Adrenal gland (tissue), 12 donors: ENCODE results near the gene DVL1. TPM values are rescaled to one million over a fixed set of nuclear protein-coding genes. Genes with fewer than 3 reads are reported as not detected.

Experiments
- DNase-seq, 7 donors: peaks; one replicate each; pipeline ENCODE4 v3.0.0-alpha.2; 2019 to 2020
- H3K27ac ChIP-seq, 5 donors: fragments of 200-600 bp; sonication (generic) in 4 of 5; 1 replicate in 3 of 5; 2 replicates in 2 of 5; pipeline versions ENCODE4 v1.5.1 to v1.8.0; 2016 to 2020; ENCODE audit warnings: mild to moderate bottlenecking in 1 of 5
- H3K27me3 ChIP-seq: fragments of 200-600 bp; 2 replicates; pipeline ENCODE4 v1.8.0; 2021
- H3K36me3 ChIP-seq, 2 donors: fragments of 200-600 bp; replicated peaks in 1 of 2; 1 replicate in 1 of 2; 2 replicates in 1 of 2; pipeline versions ENCODE4 v1.5.1 to v1.8.0; 2018 to 2022
- H3K4me1 ChIP-seq, 2 donors: fragments of 200-600 bp; replicated peaks in 1 of 2; 1 replicate in 1 of 2; 2 replicates in 1 of 2; pipeline versions ENCODE4 v1.5.1 to v1.8.0; 2018 to 2021
- H3K4me3 ChIP-seq, 4 donors: fragments of 200-600 bp; sonication (generic) in 3 of 4; one replicate each; pipeline ENCODE4 v1.5.1; 2016 to 2018
- H3K9me3 ChIP-seq, 3 donors: fragments of 200-600 bp; sonication (generic) in 1 of 3; replicated peaks in 1 of 3; 1 replicate in 2 of 3; 2 replicates in 1 of 3; pipeline versions ENCODE4 v1.5.1 to v1.8.0; 2016 to 2021
- POLR2A ChIP-seq, 2 donors: fragments of 450-650 bp; IDR thresholded peaks; one replicate each; pipeline ENCODE4 v1.6.1; 2017; ENCODE audit warnings: antibody characterized with exemption in 2 of 2, mild to moderate bottlenecking in 2 of 2, moderate library complexity in 1 of 2
- WGBS, 4 donors: extraction: QIAGEN DNeasy Blood & Tissue Kit in 2 of 4; methylation state at CpG; one replicate each; pipeline versions ENCODE4 v1.1.5 to v1.1.7; 2013 to 2017; 5-methylcytosine and 5-hydroxymethylcytosine counted together
- intact Hi-C, 2 donors: fragments of 100-400 bp; cut with DNase I; formaldehyde crosslinking; loops; one replicate each; pipeline versions ENCODE4 v1.14.1 to v1.15.0; 2022 to 2023
- polyA plus RNA-seq, 3 donors: library from polyadenylated mRNA; stranded (reverse); fragments of 200-250 nt in 2 of 3; fragments of 350-450 nt in 1 of 3; fragmentation: Illumina TruSeq in 1 of 3; extraction: RNeasy Lipid Tissue Mini Kit (QIAGEN cat#74804) in 1 of 3; gene quantifications; one replicate each; pipeline ENCODE4 v1.2.3, GENCODE V29; 2013 to 2014
- total RNA-seq, 9 donors: library from RNA; depleted of rRNA in 4 of 9; stranded (reverse); fragments of >200 nt in 4 of 9; fragments of 120-200 nt in 1 of 9; fragmentation: NEBNext Ultra II Directional in 1 of 9; extraction: Animal tissue kit (Norgen Biotek cat#: 25700) in 1 of 9; gene quantifications; one replicate each; pipeline versions ENCODE4 v1.1.0 to v1.2.4, GENCODE V29; 2013 to 2023
- TF ChIP-seq, protein P1 (sequence below), 6 experiments: fragments of 450-650 bp in 4 of 6; fragments of 200-600 bp in 2 of 6; sonication (generic) in 1 of 6; IDR thresholded peaks; 1 replicate in 5 of 6; 2 replicates in 1 of 6; pipeline versions ENCODE4 v1.5.1 to v1.8.0; 2016 to 2021; ENCODE audit warnings: antibody characterized with exemption in 6 of 6, mild to moderate bottlenecking in 2 of 6, moderate library complexity in 1 of 6
- donor health status: healthy with polysubstance abuse.
- donor health status: Bipolar disorder and iron deficiency.
- donor health status: DM: yes; HTN: yes; CAD: no.
- donor health status: DM: no; HTN: no; CAD: no.
- donor health status: DM: no; HTN: no; CAD: no.
- donor health status: DM: yes; HTN: yes; CAD: no.

DVL1 gene
- total and polyA plus RNA-seq, 12 donors, result 4.0 to 279 (median 89.2) TPM

GRCh38 chr1:1374589-1374928 is 25.3 kb upstream of the DVL1 start:
- DNase-seq, result no peak
- intact Hi-C loops, result no loop called here
- Histone ChIP-seq H3K4me1 (peaks cover 7 to 31% of the 10 kb centered on the region in 2 donors), H3K4me3 (peak overlapping the region; percentile 52 to 83 (median 72)), H3K9me3 (no peaks in the 10 kb centered on the region), H3K27me3 (no peaks in the 10 kb centered on the region), H3K27ac (peak overlapping the region; percentile 87 to 94 (median 90)), H3K36me3 (peaks cover 0 to 10% of the 10 kb centered on the region in 2 donors)
- TF ChIP-seq, protein P1, sequence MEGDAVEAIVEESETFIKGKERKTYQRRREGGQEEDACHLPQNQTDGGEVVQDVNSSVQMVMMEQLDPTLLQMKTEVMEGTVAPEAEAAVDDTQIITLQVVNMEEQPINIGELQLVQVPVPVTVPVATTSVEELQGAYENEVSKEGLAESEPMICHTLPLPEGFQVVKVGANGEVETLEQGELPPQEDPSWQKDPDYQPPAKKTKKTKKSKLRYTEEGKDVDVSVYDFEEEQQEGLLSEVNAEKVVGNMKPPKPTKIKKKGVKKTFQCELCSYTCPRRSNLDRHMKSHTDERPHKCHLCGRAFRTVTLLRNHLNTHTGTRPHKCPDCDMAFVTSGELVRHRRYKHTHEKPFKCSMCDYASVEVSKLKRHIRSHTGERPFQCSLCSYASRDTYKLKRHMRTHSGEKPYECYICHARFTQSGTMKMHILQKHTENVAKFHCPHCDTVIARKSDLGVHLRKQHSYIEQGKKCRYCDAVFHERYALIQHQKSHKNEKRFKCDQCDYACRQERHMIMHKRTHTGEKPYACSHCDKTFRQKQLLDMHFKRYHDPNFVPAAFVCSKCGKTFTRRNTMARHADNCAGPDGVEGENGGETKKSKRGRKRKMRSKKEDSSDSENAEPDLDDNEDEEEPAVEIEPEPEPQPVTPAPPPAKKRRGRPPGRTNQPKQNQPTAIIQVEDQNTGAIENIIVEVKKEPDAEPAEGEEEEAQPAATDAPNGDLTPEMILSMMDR (IDR thresholded peaks at IDR 0.05), result no peak
- TF ChIP-seq POLR2A (IDR thresholded peaks at IDR 0.05), result no peak
- 1% methylated on average over 24 of the region's 24 CpGs; no CpG with 5 or more reads in 2 of the 4 donors for WGBS, 4 donors

- DNase-seq, result peak in 1 of 7 donors; percentile 36
- H3K4me3 ChIP-seq, result peak overlapping the region in 3 of 4 donors; percentile 65 to 83 (median 79)
- H3K36me3 ChIP-seq, result peaks cover 0 to 10% of the 10 kb centered on the region in 2 donors
- peaks cover 7 to 31% of the 10 kb centered on the region in 2 donors for H3K4me1 ChIP-seq
- 46 to 82% (median 50%) methylated on average over 30 to 52 of the region's 52 CpGs for WGBS, 4 donors
- TF ChIP-seq POLR2A (IDR thresholded peaks at IDR 0.05), result no peak
- TF ChIP-seq, protein P1 (IDR thresholded peaks at IDR 0.05), result no peak
- intact Hi-C loops, result no loop called here
- H3K27me3 ChIP-seq, result no peaks in the 10 kb centered on the region
- peak overlapping the region in 3 of 5 donors; percentile 88 to 94 (median 90) for H3K27ac ChIP-seq
- H3K9me3 ChIP-seq, result no peaks in the 10 kb centered on the region
These were observed 24.8 kb upstream of the DVL1 start for GRCh38 chr1:1373815-1374588.

DNA sequence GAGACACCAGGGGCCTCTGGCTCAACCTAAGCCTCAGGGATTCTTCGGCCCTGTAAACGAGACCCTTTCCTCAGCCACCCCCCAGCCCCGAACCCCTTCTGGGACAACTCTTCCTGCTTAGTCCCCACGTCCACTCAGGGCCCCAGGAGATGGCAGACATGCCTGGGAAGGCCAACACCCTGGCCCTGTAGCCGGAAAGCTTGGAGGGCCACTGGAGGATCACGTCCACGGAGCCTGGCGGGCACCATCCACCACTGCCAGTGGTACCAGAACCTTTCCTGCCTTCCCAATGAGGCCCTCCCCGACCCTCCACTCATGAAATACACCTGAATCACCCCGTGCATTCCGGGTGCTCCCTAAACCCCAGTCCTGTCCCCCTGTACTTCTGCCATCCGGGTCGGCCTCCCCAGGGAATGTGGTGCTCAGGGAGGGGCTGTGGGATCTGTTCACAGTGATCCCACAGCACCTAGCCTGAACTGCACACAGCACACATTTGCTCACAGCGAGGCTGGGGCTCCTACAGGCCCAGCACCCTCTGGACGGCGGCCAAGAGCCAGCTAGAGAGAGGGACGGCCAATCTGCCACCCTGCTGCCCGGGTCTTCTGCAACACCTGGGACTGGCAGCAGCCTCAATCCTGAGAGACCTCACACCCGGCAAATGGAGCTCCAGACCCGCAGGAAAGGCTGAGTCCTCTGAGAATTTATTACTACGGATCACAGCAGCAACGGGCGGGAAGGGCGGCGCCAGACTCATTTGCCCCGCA is 24.0 kb upstream of the DVL1 start:
- Histone ChIP-seq H3K36me3 (peaks cover 0 to 10% of the 10 kb centered on the region in 2 donors), H3K27me3 (no peaks in the 10 kb centered on the region), H3K27ac (no peak overlapping the region), H3K4me3 (no peak overlapping the region), H3K9me3 (no peaks in the 10 kb centered on the region), H3K4me1 (peaks cover 7 to 31% of the 10 kb centered on the region in 2 donors)
- no peak for TF ChIP-seq POLR2A (IDR thresholded peaks at IDR 0.05)
- TF ChIP-seq, protein P1 (IDR thresholded peaks at IDR 0.05), result no peak
- intact Hi-C loops, result no loop called here
- peak in 1 of 7 donors; percentile 36 for DNase-seq
- WGBS, 4 donors, result 85 to 91% (median 86%) methylated on average over 12 to 26 of the region's 26 CpGs
